ENCODE measurements around the gene PXDN.

- TF ChIP-seq POLR2A (IDR thresholded peaks at IDR 0.05; ENCODE audit: low read depth, low read length) (no peak), MEF2A (IDR thresholded peaks at IDR 0.05; ENCODE audit: insufficient read depth, low read depth, low read length) (no peak), POLR2AphosphoS5 (IDR thresholded peaks at IDR 0.05; ENCODE audit: low read length) (no peak), RUNX3 (IDR thresholded peaks at IDR 0.05; ENCODE audit: low read length) (no peak), BMI1 (IDR thresholded peaks at IDR 0.05; ENCODE audit: borderline replicate concordance) (no peak), SMAD5 (IDR thresholded peaks at IDR 0.05; ENCODE audit: low read depth) (no peak), CTCF (IDR thresholded peaks at IDR 0.05 in 2 of 3, conservative IDR thresholded peaks at IDR 0.05 in 1 of 3; ENCODE audit: control insufficient read depth in 2 of 3, extremely low read depth in 1 of 3, insufficient read depth in 1 of 3, low read depth in 3 of 3, low read length in 3 of 3) (no peak)
These were observed 28.9 kb downstream of the PXDN start for GRCh38 chr2:1715184-1716013.

Data from GM12878 (cell line).